ENCODE measurements around the gene DYNLT2. TPM values are rescaled to one million over a fixed set of nuclear protein-coding genes. Genes with fewer than 3 reads are reported as not detected.

Gene DYNLT2
- total and polyA plus RNA-seq, 2 experiments from 2014 or later = 2.4 to 2.9 TPM

DNA sequence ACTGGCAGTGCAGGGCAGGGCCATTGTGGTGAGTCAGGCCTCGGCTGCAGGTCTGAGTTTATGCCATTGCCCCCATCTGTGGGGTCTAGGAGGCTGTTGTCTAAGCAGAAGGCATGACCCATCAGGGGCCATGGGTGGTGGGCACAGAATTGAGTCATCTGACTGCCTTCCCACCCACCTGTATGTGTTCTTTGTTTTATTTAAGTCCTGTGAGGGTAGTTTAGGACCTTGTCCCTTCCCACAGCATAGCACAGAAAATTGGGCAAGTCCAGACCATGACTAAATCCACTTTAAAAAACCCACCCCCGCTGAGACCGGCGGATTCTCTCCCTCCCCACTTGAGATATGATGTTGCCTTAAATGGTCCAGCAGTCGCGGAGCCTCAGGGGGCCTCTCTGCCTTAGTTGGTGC is 40.4 kb upstream of the DYNLT2 start:
- Histone ChIP-seq H3K4me3 (no peak overlapping the region), H3K4me1 (ENCODE audit: low read depth) (peaks cover 10% of the 10 kb centered on the region), H3K36me3 (no peaks in the 10 kb centered on the region), H3K9me3 (ENCODE audit: low read depth) (no peaks in the 10 kb centered on the region), H3K27me3 (no peaks in the 10 kb centered on the region), H3K27ac (no peak overlapping the region)
- TF ChIP-seq, protein P1, sequence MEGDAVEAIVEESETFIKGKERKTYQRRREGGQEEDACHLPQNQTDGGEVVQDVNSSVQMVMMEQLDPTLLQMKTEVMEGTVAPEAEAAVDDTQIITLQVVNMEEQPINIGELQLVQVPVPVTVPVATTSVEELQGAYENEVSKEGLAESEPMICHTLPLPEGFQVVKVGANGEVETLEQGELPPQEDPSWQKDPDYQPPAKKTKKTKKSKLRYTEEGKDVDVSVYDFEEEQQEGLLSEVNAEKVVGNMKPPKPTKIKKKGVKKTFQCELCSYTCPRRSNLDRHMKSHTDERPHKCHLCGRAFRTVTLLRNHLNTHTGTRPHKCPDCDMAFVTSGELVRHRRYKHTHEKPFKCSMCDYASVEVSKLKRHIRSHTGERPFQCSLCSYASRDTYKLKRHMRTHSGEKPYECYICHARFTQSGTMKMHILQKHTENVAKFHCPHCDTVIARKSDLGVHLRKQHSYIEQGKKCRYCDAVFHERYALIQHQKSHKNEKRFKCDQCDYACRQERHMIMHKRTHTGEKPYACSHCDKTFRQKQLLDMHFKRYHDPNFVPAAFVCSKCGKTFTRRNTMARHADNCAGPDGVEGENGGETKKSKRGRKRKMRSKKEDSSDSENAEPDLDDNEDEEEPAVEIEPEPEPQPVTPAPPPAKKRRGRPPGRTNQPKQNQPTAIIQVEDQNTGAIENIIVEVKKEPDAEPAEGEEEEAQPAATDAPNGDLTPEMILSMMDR (IDR thresholded peaks at IDR 0.05; ENCODE audit: low read depth, low read length) = no peak
- peak in 1 of 2 donors; percentile 52 for DNase-seq (ENCODE audit: low read depth in 1 of 2, low spot score in 1 of 2)

DNA sequence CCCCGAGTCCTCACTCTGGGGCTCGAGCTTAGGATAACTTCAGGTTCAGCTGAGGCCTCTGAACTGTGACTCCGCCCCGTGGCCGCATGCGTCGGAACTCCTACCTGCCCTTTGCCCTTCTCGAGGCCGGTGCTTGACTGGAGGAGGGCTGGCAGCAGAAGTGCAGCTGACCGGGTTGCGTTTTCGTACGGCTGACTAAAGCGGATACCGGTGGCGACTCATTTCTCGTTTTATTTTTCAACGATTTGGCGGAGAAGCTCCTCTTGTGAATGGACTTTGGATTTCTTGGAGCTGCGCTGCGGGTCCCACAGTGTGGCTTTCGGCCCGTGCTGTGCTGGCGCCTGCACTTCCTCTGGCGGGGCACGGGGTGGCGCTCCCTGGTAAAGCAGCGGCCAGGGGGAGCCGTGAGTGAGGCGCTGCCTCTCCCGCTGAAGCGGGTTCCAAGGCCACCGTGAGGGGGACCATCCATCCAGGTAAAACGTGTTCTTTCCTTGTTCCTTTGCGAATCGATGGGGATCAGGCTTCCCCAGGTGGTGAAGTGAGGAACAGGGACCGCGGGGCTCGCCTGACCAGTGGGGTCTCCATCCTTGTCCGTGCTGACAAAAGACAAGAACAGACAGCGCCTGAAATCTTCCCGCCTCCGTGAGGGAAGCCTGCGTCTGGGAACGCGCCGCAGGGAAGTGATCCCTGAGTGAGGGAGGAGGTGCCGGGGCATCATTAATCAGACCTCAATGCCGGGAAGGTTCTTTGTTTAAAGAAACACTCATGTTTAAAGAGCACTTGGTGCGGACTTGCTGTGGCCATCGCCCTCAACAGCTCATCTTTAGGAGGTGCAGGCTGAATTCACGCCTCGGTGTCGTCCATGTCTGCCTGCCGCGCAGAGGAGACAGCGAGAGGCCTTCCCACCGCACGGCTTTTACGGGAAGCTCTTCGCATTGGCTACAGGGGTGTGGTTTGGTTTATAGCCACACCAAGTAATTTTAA is 38.9 kb upstream of the DYNLT2 start:
- no peaks in the 10 kb centered on the region for H3K9me3 ChIP-seq (ENCODE audit: low read depth)
- peak overlapping the region; percentile 20 for H3K4me3 ChIP-seq
- DNase-seq (ENCODE audit: low read depth in 1 of 2, low spot score in 1 of 2) = peak; percentile 77 to 83
- no peaks in the 10 kb centered on the region for H3K27me3 ChIP-seq
- TF ChIP-seq, protein P1 (IDR thresholded peaks at IDR 0.05; ENCODE audit: low read depth, low read length) = peak; percentile 99
- H3K4me1 ChIP-seq (ENCODE audit: low read depth) = peaks cover 10% of the 10 kb centered on the region
- no peak overlapping the region for H3K27ac ChIP-seq
- H3K36me3 ChIP-seq = no peaks in the 10 kb centered on the region

DNA sequence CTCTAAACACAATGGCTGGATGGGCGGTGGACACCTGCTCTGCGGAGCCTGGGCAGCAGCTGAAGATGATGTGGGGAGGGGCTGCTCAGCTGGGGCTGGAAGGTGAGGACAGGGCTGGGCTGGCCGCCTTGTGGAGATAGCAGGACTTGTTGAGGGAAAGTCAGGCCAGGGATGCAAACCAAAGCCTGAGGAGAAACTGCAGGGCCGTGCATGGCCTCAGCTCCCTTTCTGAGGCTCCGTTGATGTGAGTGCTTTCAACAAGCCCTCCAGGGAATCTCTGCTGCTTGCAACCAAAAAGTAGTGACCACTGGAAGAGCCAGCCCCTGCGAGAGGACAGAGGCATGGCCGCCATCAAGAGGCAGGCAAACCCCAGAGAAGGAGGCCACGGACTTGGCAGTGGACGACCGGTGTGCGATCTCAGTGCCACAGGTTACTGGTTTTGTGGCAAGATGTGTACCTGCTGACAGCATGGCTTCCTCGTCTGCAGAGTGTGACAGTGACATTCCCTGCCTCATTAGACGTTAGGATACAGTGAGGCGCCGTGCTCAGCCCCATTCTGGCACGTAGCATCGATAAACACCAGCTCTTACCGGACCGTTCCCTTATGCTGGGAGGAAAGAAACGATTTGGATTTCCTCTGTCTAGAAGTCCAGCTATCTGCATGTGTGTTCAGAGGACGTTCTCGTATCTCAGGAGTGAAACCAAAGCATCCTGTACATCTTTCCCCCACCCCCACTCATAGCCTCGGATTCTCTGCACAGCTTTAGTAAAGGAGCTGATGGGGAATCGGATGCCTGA is 38.0 kb upstream of the DYNLT2 start:
- Histone ChIP-seq H3K9me3 (ENCODE audit: low read depth) (no peaks in the 10 kb centered on the region), H3K36me3 (no peaks in the 10 kb centered on the region), H3K4me3 (no peak overlapping the region), H3K27me3 (no peaks in the 10 kb centered on the region), H3K27ac (no peak overlapping the region), H3K4me1 (ENCODE audit: low read depth) (peaks cover 10% of the 10 kb centered on the region)
- TF ChIP-seq, protein P1 (IDR thresholded peaks at IDR 0.05; ENCODE audit: low read depth, low read length) = no peak
- no peak for DNase-seq (ENCODE audit: low read depth in 1 of 2, low spot score in 1 of 2)

DNA sequence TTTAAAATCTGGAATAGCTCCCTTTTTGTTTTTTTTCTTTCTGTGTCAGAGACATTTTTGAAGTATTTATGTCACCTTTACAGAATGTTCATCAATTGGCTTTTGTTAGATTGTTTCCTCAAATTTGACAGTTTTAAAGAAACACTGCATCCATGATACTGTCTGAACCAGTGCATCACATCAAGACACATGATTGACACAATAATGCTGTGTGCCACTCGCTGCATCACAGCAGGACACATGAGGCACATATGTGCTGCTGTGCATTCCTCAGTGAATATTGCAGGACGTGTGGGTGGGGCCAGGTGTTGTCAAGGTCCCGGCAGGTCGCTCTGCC is 37.4 kb upstream of the DYNLT2 start:
- Histone ChIP-seq H3K4me1 (ENCODE audit: low read depth) (peaks cover 10% of the 10 kb centered on the region), H3K4me3 (no peak overlapping the region), H3K9me3 (ENCODE audit: low read depth) (no peaks in the 10 kb centered on the region), H3K36me3 (no peaks in the 10 kb centered on the region), H3K27ac (no peak overlapping the region), H3K27me3 (no peaks in the 10 kb centered on the region)
- TF ChIP-seq, protein P1 (IDR thresholded peaks at IDR 0.05; ENCODE audit: low read depth, low read length) = no peak
- DNase-seq (ENCODE audit: low read depth in 1 of 2, low spot score in 1 of 2) = no peak

DNA sequence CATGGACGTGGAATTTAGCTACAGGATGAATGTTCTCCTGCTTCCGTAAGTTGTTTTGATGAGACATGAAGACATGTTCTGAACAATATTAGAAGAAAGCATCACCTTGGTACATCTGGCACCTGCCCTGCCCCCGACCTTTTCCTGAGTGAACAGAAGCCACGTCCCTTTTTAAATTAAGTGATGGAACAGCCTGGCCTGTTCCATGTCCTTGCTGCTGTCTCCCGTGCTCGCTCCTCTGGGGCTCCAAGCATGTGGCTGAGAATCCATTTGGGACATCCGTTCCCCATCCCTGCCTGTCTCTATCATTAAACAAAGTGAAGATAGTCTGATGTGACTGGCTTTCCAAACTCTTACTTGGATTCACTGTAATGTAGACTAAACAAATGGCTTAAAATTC is 36.4 kb upstream of the DYNLT2 start:
- Histone ChIP-seq H3K27me3 (no peaks in the 10 kb centered on the region), H3K27ac (no peak overlapping the region), H3K9me3 (ENCODE audit: low read depth) (no peaks in the 10 kb centered on the region), H3K4me3 (no peak overlapping the region), H3K36me3 (no peaks in the 10 kb centered on the region), H3K4me1 (ENCODE audit: low read depth) (peaks cover 10% of the 10 kb centered on the region)
- TF ChIP-seq, protein P1 (IDR thresholded peaks at IDR 0.05; ENCODE audit: low read depth, low read length) = no peak
- no peak for DNase-seq (ENCODE audit: low read depth in 1 of 2, low spot score in 1 of 2)

All from cardiac muscle cell (in vitro differentiated cells and primary cell).